ENCODE measurements around the gene CGRRF1.

DNA sequence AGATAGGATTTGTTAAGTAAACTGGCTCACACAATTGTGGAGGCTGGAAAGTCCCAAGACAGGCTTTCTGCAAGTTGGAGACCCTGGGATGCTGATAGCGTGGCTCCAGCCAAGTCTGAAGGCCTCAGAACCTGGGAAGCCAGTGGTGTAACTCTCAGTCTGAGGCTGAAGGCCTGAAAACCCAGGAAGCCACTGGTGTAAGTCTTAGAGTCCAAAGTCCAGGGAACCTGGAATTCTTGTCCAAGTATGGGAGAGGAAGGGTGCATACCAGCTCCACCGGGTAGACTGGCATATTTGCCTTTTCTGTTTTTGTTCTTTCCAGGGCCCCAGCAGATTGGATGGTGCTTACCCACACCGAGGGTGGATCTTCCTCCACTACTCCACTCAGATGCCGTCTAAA, 39.0 kb upstream of the CGRRF1 start:
- TF ChIP-seq, protein P1, sequence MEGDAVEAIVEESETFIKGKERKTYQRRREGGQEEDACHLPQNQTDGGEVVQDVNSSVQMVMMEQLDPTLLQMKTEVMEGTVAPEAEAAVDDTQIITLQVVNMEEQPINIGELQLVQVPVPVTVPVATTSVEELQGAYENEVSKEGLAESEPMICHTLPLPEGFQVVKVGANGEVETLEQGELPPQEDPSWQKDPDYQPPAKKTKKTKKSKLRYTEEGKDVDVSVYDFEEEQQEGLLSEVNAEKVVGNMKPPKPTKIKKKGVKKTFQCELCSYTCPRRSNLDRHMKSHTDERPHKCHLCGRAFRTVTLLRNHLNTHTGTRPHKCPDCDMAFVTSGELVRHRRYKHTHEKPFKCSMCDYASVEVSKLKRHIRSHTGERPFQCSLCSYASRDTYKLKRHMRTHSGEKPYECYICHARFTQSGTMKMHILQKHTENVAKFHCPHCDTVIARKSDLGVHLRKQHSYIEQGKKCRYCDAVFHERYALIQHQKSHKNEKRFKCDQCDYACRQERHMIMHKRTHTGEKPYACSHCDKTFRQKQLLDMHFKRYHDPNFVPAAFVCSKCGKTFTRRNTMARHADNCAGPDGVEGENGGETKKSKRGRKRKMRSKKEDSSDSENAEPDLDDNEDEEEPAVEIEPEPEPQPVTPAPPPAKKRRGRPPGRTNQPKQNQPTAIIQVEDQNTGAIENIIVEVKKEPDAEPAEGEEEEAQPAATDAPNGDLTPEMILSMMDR (conservative IDR thresholded peaks at IDR 0.05), result no peak
- TF ChIP-seq ZFX (IDR thresholded peaks at IDR 0.05), result no peak
